Activated naive CD4-positive, alpha-beta T cell treated with anti-CD3 and anti-CD28 coated beads, Interleukin-2, amount 10 ng/mL, durations not matched to agents 7 days and 5 days (primary cell): Measurements from ENCODE around the gene KIAA0232.
A peak's percentile ranks its signal among the peaks of the same experiment; 100 is the strongest.
"Not testable (repeated sequence)": the region's sequence is repeated elsewhere in the genome, so short reads cannot be mapped to it uniquely, and the experiment has no call there.

Experiments used
- CTCF ChIA-PET: fragments of 350-600 bp; sonication (Branson Sonifier 250); formaldehyde crosslinking; loops from one replicate; lab custom pipeline; 2021; ENCODE audit warnings: antibody characterized with exemption; lab: Charles Lee
- DNase-seq: peaks from one replicate; pipeline ENCODE4 v3.0.0-alpha.2; 2020
- H3K27ac Mint-ChIP-seq: one replicate; pipeline ENCODE4 v1.8.0; 2021; ENCODE audit warnings: mild to moderate bottlenecking, moderate library complexity, mixed read lengths
- H3K27me3 Mint-ChIP-seq: one replicate; pipeline ENCODE4 v1.8.0; 2021; ENCODE audit warnings: mild to moderate bottlenecking, mixed read lengths
- H3K36me3 Mint-ChIP-seq: one replicate; pipeline ENCODE4 v1.8.0; 2021; ENCODE audit warnings: mixed read lengths
- H3K4me1 Mint-ChIP-seq: one replicate; pipeline ENCODE4 v1.8.0; 2021; ENCODE audit warnings: mixed read lengths
- H3K4me3 Mint-ChIP-seq: one replicate; pipeline ENCODE4 v1.8.0; 2021; ENCODE audit warnings: mild to moderate bottlenecking, moderate library complexity, mixed read lengths
- H3K9me3 Mint-ChIP-seq: one replicate; pipeline ENCODE4 v1.8.0; 2021; ENCODE audit warnings: mixed read lengths

The KIAA0232 gene

GRCh38 chr4:6909113-6909969 lies 126.8 kb downstream of the KIAA0232 start, which contains the start of gene TBC1D14:
Gene TBC1D14 (plus strand): TSS chr4:6909826. CDS start chr4:6923390, 13,564 bp downstream.
- CTCF ChIA-PET, result interaction anchor here (0.8 to 3.5 kb wide), 10 partner anchors 9 to 193 kb away, joined by 3 to 21 read pairs (median 3); partner anchors contain the start of gene BLOC1S4
- Mint-ChIP-seq H3K27ac (peak within 1 kb of the TSS; percentile 89), H3K4me1 (peaks cover 63% of the 10 kb centered on the region), H3K4me3 (peak within 1 kb of the TSS; percentile 90), H3K27me3 (peaks cover 31% of the 10 kb centered on the region), H3K9me3 (no peaks in the 10 kb centered on the region), H3K36me3 (peaks cover 4% of the 10 kb centered on the region)
- DNase-seq, result peak; percentile 91

- peak overlapping the region; percentile 89 for H3K27ac Mint-ChIP-seq
- peaks cover 64% of the 10 kb centered on the region for H3K4me1 Mint-ChIP-seq
- H3K36me3 Mint-ChIP-seq, result peaks cover 4% of the 10 kb centered on the region
- H3K9me3 Mint-ChIP-seq, result no peaks in the 10 kb centered on the region
- H3K4me3 Mint-ChIP-seq, result peak overlapping the region; percentile 90
- peaks cover 31% of the 10 kb centered on the region for H3K27me3 Mint-ChIP-seq
- CTCF ChIA-PET, result interaction anchor here (1.3 to 3.3 kb wide), 2 partner anchors 10 to 17 kb away, joined by 9 to 16 read pairs; no protein-coding TSS in a partner anchor
- DNase-seq, result peak; percentile 56
Observed at GRCh38 chr4:6909970-6910339, 127.4 kb downstream of the KIAA0232 start.

GRCh38 chr4:6910340-6910959 lies 127.9 kb downstream of the KIAA0232 start:
- peaks cover 4% of the 10 kb centered on the region for H3K36me3 Mint-ChIP-seq
- no peaks in the 10 kb centered on the region for H3K9me3 Mint-ChIP-seq
- CTCF ChIA-PET, result interaction anchor here (0.8 to 3.3 kb wide), 3 partner anchors 18 to 72 kb away, joined by 3 to 16 read pairs (median 4); no protein-coding TSS in a partner anchor
- H3K4me3 Mint-ChIP-seq, result peak overlapping the region; percentile 90
- no peak for DNase-seq
- H3K27me3 Mint-ChIP-seq, result peaks cover 29% of the 10 kb centered on the region
- peaks cover 64% of the 10 kb centered on the region for H3K4me1 Mint-ChIP-seq
- H3K27ac Mint-ChIP-seq, result peak overlapping the region; percentile 89

GRCh38 chr4:6910960-6911874 lies 128.7 kb downstream of the KIAA0232 start:
- Mint-ChIP-seq H3K4me1 (peaks cover 66% of the 10 kb centered on the region), H3K36me3 (peaks cover 4% of the 10 kb centered on the region), H3K27me3 (peaks cover 22% of the 10 kb centered on the region), H3K9me3 (no peaks in the 10 kb centered on the region), H3K4me3 (peak overlapping the region; percentile 90), H3K27ac (peak overlapping the region; percentile 89)
- no peak for DNase-seq
- CTCF ChIA-PET, result interaction anchor here (0.7 to 3.3 kb wide), 7 partner anchors 12 to 75 kb away, joined by 3 to 16 read pairs (median 4); no protein-coding TSS in a partner anchor

GRCh38 chr4:6911917-6912316 lies 129.4 kb downstream of the KIAA0232 start:
- CTCF ChIA-PET, result interaction anchor here (0.7 to 3.3 kb wide), 8 partner anchors 11 to 75 kb away, joined by 3 to 16 read pairs (median 4); no protein-coding TSS in a partner anchor
- H3K36me3 Mint-ChIP-seq, H3K9me3 Mint-ChIP-seq, H3K4me3 Mint-ChIP-seq, DNase-seq: not testable (repeated sequence)
- Mint-ChIP-seq H3K4me1 (peaks cover 73% of the 10 kb centered on the region), H3K27ac (peak overlapping the region; percentile 60), H3K27me3 (peaks cover 15% of the 10 kb centered on the region)

GRCh38 chr4:6912441-6912840 lies 129.9 kb downstream of the KIAA0232 start:
- no peaks in the 10 kb centered on the region for H3K9me3 Mint-ChIP-seq
- peaks cover 10% of the 10 kb centered on the region for H3K27me3 Mint-ChIP-seq
- H3K4me3 Mint-ChIP-seq, result peak overlapping the region; percentile 47
- peaks cover 7% of the 10 kb centered on the region for H3K36me3 Mint-ChIP-seq
- DNase-seq, result no peak
- CTCF ChIA-PET, result interaction anchor here (0.9 to 3.3 kb wide), 6 partner anchors 13 to 74 kb away, joined by 3 to 16 read pairs (median 4); no protein-coding TSS in a partner anchor
- H3K4me1 Mint-ChIP-seq, result peaks cover 74% of the 10 kb centered on the region
- H3K27ac Mint-ChIP-seq, result no peak overlapping the region

- Mint-ChIP-seq H3K4me3 (no peak overlapping the region), H3K27ac (no peak overlapping the region), H3K27me3 (peaks cover 5% of the 10 kb centered on the region), H3K4me1 (peaks cover 74% of the 10 kb centered on the region), H3K9me3 (no peaks in the 10 kb centered on the region), H3K36me3 (peaks cover 8% of the 10 kb centered on the region)
- DNase-seq, result no peak
- CTCF ChIA-PET, result interaction anchor here (1.0 to 3.3 kb wide), 3 partner anchors 13 to 21 kb away, joined by 3 to 16 read pairs (median 7); no protein-coding TSS in a partner anchor
Observed at GRCh38 chr4:6913350-6913905, 130.9 kb downstream of the KIAA0232 start.

- peaks cover 74% of the 10 kb centered on the region for H3K4me1 Mint-ChIP-seq
- H3K9me3 Mint-ChIP-seq, result no peaks in the 10 kb centered on the region
- peaks cover 8% of the 10 kb centered on the region for H3K36me3 Mint-ChIP-seq
Observed at GRCh38 chr4:6914448-6914847, 131.9 kb downstream of the KIAA0232 start.

GRCh38 chr4:6915041-6916005 lies 132.8 kb downstream of the KIAA0232 start:
- CTCF ChIA-PET, result interaction anchor here (1.4 to 2.8 kb wide), 2 partner anchors 9 to 23 kb away, joined by 3 to 7 read pairs; no protein-coding TSS in a partner anchor
- Mint-ChIP-seq H3K27me3 (peaks cover 3% of the 10 kb centered on the region), H3K27ac (no peak overlapping the region), H3K9me3 (no peaks in the 10 kb centered on the region), H3K4me3 (no peak overlapping the region), H3K36me3 (peaks cover 8% of the 10 kb centered on the region), H3K4me1 (peaks cover 78% of the 10 kb centered on the region)
- no peak for DNase-seq

More at GRCh38 chr4:6914448-6914847, 131.9 kb downstream of the KIAA0232 start:
- CTCF ChIA-PET, result interaction anchor here (1.0 kb wide), 1 partner anchor 22 kb away, joined by 3 read pairs; no protein-coding TSS in a partner anchor
- no peak overlapping the region for H3K4me3 Mint-ChIP-seq
- peak overlapping the region; percentile 70 for H3K27ac Mint-ChIP-seq
- H3K27me3 Mint-ChIP-seq, result peaks cover 5% of the 10 kb centered on the region
- DNase-seq, result no peak

GRCh38 chr4:6916069-6916586 lies 133.6 kb downstream of the KIAA0232 start:
- H3K27me3 Mint-ChIP-seq, result no peaks in the 10 kb centered on the region
- DNase-seq, result no peak
- peak overlapping the region; percentile 90 for H3K27ac Mint-ChIP-seq
- peak overlapping the region; percentile 44 for H3K4me3 Mint-ChIP-seq
- H3K36me3 Mint-ChIP-seq, result peaks cover 8% of the 10 kb centered on the region
- CTCF ChIA-PET, result interaction anchor here (1.4 to 2.8 kb wide), 4 partner anchors 10 to 154 kb away, joined by 3 to 9 read pairs (median 5); no protein-coding TSS in a partner anchor
- no peaks in the 10 kb centered on the region for H3K9me3 Mint-ChIP-seq
- peaks cover 77% of the 10 kb centered on the region for H3K4me1 Mint-ChIP-seq

- CTCF ChIA-PET, result interaction anchor here (1.2 to 2.8 kb wide), 7 partner anchors 9 to 153 kb away, joined by 3 to 15 read pairs (median 5); no protein-coding TSS in a partner anchor
- H3K27me3 Mint-ChIP-seq, result no peaks in the 10 kb centered on the region
- H3K4me1 Mint-ChIP-seq, result peaks cover 71% of the 10 kb centered on the region
- H3K27ac Mint-ChIP-seq, result peak overlapping the region; percentile 90
- no peaks in the 10 kb centered on the region for H3K9me3 Mint-ChIP-seq
- peak; percentile 71 for DNase-seq
- H3K36me3 Mint-ChIP-seq, result peaks cover 6% of the 10 kb centered on the region
- H3K4me3 Mint-ChIP-seq, result peak overlapping the region; percentile 44
Observed at GRCh38 chr4:6916587-6917460, 134.3 kb downstream of the KIAA0232 start.
